Pons (tissue), 1 donor: ENCODE measurements around the gene SELENOF.

Source experiments
- DNase-seq: peaks from one replicate; pipeline ENCODE4 v3.0.0-alpha.2; 2016; ENCODE audit warnings: low spot score

SELENOF gene

DNA sequence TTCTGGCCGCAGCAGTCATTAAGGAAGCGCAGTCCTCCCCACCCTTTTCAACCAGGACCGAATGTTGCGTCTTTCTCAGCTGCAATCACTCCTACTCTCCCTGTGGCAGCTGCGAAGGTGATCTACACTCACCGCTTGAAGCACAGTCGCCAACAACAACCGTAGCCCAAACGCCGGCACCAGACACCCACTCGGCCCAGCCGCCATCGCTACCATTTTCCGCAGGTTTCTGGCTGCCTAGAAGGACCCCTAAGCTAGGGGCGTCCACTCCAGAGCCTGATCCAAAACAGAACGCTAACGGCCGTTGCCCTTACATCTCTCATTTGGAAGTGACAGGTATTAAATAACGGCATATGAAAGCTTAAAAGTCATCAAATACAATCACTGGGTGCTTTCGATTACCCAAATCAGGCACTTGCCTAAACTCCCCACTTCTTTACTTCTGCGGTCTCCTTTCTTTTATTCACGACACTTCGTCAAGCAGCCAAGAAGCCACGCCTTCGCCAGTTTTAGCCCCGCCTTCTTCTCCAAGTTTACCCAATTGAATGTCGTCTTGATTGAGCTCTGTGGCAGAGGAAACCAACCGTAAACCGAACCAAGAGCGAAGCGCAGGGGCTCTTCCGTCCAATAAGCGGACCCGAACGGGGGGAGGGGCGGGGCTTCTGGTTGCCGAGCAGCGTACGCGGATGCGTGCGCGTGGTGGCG, at the start of gene SELENOF:
Gene SELENOF, minus strand, starts transcription at position 231 of the 705 bp plus-strand sequence. Its CDS starts 15 bp downstream, at position 216.
- peak; percentile 100 for DNase-seq

DNA sequence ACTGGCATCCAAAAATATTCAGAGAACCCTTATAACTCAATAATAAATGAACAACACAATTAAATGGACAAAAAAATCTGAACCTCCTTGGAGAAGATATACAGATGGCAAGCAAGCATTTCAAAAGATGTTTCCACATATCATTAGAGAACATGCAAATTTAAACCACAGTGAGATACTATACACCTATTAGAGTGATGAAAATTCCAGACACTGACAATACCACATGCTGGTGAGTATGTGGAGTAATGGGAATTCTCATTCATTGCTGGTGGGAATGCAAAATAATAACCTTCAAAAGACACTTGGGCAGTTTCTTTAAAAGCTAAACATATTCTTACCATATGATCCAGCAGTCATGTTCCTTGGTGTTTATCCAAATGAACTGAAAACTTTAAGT, 46.6 kb upstream of the SELENOF start:
- DNase-seq = no peak

DNA sequence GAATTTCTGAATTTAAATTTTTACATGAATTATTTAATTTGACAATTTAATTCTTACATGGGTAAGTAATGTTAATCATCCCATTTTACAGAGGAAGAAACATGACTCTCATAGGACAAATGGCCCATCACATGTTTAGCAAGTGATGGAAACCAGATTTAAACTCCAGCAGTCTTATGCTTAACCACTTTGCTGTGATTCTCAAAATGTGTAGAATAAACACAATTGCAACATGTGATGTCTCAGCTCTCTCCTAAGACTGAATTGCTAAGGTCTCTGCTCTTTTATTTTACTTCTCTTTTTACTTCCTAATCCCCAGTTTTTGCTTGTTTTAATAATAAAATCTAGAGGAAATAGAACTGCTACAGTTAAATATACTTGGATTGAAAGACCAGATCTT, 43.3 kb upstream of the SELENOF start:
- DNase-seq = no peak

DNA sequence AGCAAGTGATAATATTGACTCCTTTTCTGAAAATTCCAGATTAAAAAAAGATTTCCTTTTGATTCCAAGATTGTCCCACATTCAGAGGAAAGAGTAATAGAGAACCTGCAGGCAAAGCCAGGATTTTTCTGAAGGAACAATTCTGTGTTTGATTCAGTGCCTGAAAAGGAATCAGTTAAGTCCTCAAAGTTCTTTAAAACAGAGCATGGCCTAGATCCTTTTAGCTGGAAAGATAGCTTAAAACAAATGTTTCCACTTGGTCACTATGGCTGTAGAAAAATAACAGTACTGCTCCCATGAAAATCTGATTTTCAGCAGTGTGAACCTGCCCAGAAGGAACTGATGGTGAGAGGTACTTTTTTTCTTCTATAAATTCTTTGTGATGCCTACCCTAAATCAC, 42.3 kb upstream of the SELENOF start:
- DNase-seq = no peak

DNA sequence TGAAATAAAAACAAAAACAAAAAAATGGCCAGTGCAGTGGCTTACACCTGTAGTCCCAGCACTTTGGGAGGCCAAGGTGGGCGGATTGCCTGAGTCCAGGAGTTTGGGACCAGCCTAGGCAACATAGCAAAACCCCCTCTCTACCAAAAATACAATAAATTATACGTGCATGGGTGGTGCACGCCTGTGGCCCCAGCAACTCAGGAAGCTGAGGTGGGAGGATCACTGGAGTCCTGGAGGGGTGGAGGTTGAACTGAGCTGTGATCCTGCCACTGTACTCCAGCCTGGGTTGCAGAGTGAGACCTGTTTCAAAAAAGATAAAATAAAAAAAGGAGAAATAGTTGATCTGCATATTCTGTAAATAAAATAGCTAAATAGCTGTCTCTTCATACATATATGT, 41.8 kb upstream of the SELENOF start:
- no peak for DNase-seq

DNA sequence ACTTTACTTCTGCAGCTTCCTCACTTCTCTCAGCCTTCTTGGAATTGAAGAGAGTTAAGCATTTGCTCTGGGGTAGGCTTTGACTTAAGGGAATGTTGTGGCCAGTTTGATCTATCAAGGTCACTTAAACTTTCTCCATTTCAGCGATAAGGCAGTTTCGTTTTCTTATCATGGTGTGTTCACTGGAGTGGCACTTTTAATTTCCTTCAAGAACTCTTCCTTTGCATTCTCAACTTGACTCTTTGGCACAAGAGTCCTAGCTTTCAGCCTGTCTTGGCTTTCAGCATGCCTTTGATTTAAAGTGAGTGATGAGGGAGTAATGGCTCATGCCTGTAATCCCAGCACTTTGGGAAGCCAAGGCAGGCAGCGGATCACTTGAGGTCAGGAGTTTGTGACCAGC, 39.2 kb upstream of the SELENOF start:
- no peak for DNase-seq

DNA sequence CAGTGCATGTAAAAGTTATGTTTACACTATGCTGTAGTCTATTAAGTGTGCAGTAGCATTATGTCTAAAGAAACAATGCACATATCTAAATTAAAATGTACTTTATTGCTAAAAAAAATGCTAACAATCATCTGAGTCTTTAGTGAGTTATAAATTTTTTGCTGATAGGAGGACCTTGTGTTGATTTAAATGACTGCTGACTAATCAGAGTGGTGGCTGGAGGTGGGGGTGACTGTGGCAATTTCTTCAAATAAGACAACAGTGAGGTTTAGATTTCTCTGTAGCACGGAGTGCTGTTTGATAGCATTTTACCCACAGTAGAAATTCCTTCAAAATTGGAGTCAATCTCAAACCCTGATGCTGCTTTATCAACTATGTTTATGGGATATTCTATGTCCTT, 37.5 kb upstream of the SELENOF start:
- no peak for DNase-seq

DNA sequence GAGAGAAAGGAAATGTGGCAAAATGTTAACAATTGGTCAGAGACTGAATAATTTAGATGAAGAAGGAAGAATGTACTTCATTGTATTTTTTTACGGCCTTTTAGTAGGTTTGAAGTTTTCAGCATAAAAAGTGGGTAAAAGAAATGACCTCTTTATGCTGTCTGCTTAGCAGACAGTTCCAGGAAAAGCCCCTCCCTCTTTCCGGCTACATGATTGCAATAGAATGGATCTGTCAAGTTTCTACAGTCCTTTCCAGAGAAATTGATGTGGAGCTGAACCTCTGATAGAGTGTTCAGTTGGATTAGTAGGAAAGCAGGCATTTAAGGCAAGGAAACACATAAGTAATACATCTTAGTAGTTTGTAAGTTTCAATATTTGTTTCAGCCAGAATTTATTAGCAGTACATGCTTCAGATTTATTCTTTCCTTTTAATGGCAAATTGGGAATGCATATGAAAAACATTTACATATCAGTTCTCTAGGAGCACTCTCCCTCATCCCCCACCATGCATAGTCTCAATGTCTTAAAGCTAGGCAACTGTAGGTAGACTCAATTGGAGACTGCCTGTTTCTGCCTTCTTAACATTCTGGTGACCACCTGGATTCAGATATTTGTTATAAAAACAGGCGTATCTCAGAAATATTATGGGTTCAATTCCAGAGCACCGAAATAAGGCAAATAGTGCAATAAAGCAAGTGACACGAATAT, 36.9 kb upstream of the SELENOF start:
- no peak for DNase-seq

DNA sequence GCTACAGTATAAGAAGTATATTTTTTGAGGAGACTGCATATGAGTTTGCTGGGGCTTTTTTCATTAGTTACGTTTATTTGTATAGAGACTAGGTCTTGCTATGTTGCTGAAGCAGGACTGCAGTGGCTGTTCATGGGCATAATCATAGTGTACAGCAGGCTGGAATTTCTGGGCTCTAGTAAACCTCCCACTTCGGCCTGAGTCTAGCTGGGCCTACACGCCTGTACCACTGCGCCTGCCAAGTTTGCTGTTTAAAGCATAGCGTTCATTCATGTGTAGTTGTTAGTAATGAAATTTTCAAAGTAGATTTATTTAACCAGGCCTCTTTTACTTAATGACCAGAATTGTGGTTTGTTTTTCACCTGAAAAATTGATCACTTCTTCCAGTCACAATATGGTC, 34.3 kb upstream of the SELENOF start:
- DNase-seq = no peak

DNA sequence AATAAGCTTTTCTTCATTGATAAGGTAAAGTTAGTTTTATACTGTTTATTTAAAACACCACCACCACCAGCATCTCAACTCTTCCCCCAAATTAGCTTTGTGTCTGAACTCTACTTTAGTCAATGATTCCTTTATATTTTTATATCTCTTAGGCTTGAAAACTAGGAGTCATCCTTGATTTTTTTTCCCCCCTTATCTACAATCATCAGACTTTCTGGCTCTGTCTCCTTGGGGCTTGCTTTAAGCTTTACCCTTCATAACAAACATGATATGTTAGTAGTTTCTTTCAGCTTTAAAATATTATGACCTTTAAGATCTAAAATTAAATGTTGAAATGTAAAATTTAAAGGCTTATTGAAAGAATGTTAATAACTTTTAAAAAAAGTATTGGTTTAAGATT, 28.8 kb upstream of the SELENOF start:
- no peak for DNase-seq

DNA sequence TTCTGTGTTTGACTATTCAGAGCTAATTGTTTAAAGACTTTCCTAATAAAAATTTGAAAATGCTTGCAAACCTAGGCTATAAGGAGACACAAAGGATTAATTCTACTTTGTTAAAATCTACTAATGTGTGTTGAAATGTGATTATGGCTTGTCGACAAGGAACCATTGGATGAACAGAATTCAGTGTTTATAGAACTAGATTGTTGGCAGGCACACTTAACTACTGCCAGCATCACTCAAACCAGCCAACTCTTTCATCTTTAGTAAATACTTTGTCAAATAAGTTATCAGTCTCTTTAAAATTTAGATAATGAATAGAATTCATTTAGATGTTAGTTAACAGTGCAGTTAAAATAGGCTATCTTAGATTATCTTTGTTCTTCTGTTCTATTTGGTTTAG, 28.1 kb upstream of the SELENOF start:
- no peak for DNase-seq

DNA sequence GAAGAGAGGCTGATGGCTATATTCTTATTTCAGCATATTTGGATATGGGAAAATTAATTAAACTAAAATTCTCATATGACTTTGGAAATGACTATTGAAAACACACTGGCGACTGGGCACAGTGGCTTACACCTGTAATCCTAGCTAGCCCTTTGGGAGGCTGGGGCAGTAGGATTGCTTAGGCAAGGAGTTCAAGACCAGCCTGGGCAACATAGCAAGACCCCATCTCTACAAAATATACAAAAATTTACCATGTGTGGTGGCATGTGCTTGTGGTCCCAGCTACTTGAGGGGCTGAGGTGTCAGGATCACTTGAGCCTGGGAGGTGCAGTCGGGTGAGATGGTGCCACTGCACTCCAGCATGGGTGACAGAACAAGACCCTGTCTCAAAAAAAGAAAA, 26.7 kb upstream of the SELENOF start:
- DNase-seq = no peak

DNA sequence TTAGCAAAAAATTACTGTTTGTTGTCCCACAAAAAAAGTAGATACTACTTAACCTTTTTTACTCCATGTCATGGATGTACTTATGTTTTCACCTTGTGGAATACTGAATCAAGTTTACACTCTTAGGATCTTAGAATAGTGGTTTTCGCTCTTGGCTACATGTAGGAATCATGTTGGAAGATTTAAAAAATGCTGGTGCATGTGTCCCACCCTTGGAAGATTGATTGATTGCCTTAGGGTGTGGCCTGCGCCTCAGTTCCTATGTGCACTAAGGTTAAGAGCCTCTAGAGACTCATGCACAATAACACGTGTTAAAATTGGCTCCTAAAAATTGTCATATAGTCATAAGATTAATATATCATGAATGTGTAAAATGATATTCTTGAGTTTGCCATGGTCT, 25.5 kb upstream of the SELENOF start:
- no peak for DNase-seq

DNA sequence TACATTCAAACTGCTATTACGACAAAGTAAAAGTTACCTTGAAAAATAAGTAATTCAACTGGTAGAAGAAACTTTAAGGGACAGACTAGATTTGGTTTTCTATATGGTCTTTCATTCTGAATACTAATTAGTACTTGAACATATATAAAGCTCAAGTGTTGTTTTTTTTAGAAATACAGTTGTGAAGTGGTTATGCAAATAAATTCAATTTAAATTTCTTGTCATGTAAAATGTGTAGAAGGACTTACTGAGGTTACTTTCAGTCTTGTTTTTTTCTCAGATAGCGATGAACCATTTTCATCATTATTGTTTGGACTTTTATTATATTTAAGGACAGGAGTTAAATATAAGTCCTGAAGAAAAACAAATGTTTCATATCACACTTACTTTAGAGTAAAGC, 24.9 kb upstream of the SELENOF start:
- no peak for DNase-seq

DNA sequence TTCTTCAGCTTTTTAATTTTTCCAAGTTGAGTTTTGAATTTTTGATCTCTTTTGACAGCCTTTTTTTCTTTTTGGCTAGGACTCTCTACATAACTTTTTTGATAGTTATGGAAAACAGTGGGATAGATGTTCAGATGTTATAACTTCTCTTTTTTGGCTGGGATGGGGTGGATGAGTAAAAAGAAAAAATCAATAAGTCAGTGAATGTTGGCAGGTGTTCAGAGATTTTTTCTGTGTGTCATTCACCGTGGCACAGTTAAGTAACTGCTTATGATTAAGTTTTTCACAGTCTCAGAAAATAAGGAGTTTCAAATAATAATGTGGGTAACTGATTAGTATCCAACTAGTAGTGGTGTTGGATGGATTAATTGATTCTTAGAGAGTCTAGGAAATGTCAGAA, 24.5 kb upstream of the SELENOF start:
- no peak for DNase-seq

DNA sequence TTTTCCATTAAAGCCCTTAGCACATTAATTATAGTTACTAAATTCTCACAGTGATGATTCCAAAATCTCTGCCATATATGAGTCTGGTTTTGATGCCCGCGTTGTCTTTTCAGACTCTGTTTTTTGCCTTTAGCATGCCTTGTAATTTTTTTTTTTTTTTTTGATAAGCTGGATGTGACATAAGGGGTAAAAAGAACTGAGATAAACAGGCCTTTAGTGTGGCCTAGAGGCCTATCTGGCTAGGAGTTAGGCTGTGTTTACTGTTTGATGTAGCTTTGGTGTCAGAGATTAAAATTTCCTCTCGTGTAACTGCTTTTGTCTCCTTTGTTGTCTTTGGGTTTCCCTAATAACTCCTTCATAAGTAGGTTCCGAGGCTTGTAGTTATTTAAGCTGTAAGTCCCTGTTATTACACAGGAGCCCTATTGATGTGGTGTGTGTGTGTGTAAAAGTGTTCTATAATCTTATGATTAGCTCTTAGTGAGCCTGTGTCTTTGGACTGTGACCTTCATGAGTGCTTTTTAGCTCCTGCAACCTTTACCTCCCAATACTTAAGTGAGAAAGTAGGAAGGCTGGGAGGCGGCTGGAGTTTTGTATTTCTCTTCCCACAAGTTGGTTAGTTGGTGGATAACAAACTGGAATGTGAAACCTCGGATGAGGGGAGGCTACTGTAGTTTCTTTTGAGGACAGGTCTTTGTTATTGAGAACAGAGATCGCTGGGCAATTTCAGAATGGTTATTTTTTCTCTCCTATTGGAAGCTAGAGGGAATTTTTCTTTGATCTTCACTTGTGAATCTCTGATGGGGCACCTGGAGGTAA, 19.8 kb upstream of the SELENOF start:
- DNase-seq = no peak

DNA sequence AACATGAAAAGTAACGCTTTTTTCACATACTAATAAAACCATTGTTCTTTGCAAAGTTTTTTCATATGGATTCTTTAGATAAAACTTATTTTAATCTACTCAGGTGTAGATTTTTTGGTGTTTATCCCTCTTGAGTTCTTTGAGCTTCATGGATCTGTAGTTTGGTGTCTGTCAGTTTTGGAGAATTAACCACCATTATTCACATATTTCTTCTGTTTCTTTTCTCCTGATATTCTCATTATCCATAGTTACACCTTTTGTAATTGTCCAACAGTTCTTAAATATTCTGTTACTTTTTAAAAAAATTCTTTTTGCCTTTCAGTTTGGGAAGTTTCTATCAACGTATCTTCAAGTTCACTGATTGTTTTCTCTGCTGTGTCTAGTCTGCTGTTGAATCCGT, 19.1 kb upstream of the SELENOF start:
- no peak for DNase-seq

DNA sequence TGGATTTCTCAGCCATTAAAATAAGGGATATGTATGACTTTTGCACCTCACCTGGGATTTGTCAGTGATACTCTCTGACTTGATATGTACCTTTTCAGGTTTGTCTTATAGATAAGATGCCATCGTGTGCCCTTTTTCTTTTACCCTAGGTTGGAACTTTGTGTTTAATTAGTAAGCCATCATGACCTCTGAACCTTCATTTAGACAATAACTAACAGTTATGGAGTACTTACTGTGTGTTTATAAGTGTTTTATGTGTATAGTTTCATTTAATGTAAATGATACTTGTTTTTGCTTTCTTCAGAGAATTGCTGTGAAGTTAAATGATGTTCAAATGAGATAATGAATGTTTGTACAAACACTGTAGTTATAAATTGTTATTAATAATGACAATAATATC, 14.9 kb upstream of the SELENOF start:
- DNase-seq = no peak

DNA sequence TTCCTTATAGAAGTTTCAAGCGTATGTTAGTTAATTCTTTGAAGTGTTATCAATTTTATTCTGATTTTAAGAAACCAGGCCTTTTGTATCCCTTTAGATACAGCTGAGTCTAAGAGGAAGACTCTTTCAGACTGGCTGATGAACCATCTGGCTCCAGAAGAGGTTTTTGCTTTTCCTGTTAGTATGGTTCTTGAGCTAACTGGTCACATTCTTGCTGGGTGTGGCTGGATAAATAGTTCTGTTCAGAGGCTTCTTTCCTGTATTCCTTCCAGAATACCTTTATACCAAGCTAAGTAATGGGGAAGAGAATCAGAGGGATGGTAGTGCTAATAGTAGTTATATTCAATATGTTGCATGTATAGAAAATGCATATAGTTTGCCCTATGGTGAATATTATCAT, 13.0 kb upstream of the SELENOF start:
- DNase-seq = no peak

DNA sequence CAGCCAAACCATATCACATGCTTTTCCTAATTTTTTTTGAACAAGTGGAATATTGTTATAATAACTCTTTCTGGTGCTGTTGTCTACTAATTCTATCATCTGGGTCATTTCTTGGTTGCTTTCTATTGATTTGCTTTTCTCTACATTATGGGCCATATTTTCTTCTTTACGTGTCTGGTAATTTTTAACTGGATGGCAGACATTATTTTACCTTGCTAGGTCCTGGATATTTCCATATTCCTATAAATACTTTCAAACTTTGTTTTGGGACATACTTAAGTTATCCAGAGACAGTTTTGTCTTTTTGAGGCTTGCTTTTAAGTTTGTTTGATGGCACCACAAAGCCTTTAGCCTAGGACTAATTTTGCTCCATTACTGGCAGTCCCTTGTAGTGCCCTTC, 11.8 kb upstream of the SELENOF start:
- DNase-seq = no peak

DNA sequence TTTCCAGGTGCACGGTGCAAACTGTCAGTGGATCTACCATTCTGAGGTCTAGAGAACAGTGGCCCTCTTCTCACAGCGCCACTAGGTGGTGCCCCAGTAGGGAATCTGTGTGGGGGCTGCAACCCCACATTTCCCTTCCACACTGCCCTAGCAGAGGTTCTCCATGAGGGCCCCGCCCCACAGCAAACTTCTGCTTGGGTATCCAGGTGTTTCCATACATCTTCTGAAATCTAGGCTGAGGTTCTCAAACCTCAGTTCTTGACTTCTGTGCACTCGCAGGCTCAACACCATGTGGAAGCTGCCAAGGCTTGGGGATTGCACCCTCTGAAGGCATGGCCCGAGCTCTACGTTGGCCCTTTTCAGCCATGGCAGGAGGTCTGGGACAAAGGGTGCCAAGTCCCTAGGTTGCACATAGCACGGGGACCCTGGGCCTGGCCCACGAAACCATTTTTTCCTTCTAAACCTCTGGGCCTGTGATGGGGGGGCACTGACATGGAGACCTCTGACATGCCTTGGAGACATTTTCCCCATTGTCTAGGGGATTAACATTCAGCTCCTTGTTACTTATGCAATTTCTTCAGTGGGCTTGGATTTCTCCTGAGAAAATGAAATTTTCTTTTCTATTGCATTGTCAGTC, 10.5 kb upstream of the SELENOF start:
- DNase-seq = no peak

DNA sequence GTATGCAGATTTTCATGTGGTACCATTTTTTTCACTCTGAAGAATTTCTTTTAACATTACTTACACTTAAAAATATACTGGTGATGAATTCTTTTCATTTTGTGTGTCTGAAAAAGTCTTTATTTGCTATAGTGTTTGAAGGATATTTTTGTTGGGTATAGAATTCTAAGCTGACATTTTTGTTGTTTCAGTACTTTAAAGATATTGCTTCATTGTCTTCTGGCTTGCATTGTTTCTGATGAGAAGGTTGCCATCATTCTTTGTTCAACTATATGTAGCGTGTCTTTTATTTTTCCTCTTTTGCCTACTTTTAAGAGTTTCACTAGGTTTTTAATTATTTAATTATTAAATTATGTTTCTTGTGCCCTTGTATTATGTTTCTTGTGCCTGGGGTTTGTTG, 8.5 kb upstream of the SELENOF start:
- no peak for DNase-seq

DNA sequence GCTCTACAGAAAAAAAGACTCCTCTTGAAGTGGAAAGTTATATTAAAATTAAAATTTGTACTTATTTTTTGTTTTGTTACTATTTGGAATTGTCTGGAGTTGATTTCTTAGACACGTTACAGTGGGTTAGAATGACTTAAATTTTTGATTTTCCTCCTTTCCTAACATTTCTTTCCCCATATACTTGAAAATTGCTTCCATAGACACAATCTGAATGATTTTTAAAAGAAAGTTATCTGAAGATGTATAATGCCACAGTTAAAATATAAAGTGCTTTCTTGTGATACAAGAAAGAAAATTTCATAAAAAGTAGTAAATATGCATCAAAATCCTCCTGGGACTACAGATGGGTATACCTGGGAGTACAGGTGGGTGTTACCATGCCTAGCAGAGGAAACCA, 2.8 kb upstream of the SELENOF start:
- no peak for DNase-seq
